GM19397 (cell line): ENCODE measurements around the gene NUFIP2.
"Not testable (repeated sequence)": the region's sequence is repeated elsewhere in the genome, so short reads cannot be mapped to it uniquely, and the experiment has no call there.

Source experiments
- ATAC-seq: cut with Tn5 transposase; IDR thresholded peaks from one replicate; pipeline ENCODE4 v1.9.1; 2021; ENCODE audit warnings: mild to moderate bottlenecking, moderate library complexity; ENCODE audit not compliant: unreplicated experiment

Gene NUFIP2

GRCh38 chr17:29283496-29283895 is 10.5 kb downstream of the NUFIP2 start:
- ATAC-seq, result no peak

DNA sequence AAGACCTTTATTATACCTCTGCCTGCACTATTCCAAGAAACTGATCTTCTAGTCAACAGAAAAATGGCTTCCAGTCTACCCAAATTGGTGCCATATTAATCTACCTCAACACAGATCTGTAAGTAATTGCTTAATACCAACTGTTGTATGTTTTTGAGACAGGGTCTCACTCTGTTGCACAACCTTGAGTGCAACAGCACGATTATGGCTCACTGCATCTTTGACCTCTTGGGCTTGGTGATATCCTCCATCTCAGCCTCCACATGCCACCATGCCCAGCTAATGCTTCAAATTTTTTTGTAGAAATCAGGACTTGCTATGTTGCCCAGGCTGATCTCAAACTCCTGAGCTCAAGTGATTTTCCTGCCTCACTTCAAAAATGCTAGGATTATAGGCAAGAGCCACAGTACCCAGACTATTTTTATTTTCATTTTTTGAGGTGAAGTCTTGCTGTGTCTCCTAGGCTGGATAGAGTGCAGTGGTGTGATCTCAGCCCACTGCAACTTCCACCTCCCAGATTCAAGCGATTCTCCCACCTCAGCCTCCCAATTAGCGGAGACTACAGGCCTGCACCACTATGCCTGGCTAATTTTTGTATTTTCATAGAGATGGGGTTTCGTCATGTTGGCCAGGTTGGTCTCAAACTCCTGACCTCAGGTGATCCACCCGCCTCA is 14.4 kb downstream of the NUFIP2 start:
- no peak for ATAC-seq

DNA sequence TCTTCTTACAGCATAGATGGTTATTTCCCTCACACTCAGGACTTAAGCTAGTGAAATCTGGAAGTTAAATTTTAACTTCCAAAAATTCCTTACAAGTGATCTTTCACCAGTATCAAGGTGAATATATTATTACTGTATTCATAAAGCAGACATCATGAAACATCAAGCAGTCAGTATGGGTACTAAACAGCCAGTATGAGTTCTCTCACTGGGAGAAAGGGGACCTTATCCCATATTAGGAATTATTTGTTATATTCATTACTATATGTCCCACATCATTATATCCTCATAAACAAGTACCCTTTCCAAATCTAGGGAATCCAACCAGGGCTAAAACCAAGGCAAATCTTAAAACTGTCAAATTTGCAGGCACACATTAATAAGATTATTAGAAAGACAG is 15.3 kb downstream of the NUFIP2 start:
- ATAC-seq, result no peak

DNA sequence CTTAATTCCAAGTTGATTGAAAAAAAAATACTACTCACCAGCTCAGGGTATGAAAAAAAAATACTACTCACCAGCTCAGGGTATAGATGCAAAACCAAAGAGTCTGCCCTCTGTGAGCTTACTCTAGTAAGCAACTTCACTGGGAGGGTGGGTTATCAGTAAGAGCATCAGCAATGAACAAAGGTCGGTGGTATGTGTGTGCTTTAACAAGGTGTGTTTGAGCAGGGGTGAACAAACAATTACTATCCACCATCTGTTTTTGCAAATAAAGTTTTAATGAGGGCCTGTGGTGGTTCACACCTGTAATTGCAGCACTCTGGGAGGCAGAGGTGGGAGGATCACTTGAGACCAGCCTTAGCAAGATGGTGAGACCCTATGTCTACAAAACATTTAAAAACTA is 20.0 kb downstream of the NUFIP2 start:
- ATAC-seq, result no peak

- not testable (repeated sequence) for ATAC-seq
These were observed 22.0 kb downstream of the NUFIP2 start for GRCh38 chr17:29271980-29272379.

GRCh38 chr17:29263916-29264315 is 30.0 kb downstream of the NUFIP2 start:
- ATAC-seq, result no peak

DNA sequence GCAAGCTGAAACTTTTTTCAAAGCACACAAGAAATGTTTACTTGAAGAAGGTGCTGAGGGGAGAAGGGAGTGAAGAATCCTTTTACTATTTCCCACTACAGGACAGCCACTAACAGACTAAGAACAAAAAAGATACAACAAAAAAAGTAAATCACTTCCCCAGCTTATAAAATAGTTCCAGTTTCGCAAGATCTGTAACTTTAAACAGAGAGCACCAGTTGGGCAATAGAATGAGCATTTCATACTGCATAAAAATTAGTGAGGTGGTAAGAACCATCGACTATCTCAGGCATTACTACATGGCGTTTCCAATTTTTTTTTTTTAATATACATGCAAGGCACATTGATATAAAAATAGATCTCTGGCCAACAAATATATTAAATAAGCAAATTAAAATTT is 36.2 kb downstream of the NUFIP2 start:
- ATAC-seq, result no peak

- ATAC-seq, result no peak
These were observed 37.0 kb downstream of the NUFIP2 start for GRCh38 chr17:29256735-29257466.

DNA sequence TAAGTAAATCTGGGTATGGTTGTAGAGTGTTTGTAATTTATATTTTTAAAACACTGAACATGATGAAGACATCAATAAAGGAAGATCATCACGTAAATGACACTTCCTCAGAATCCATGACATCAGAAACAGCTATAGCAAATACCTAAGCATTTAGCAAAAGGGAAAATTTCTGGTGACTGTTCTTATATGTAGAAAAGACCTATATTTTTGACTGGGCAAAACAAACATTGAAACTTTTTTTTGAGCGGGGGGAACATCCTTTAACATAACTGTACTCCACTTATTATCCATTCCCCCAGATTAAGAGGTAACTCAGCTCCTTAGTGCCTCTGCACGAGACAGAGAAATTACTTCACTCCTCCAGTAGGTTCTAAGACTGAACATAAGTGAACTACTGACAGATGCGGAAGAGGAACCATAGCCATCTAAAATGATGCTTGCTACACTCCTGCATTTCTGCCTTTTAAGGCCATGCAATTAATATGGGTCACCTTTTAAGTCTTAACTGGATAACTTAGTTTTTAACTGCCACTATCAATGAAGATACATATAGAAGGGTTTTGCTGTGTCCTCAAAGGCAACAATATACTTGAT is 37.9 kb downstream of the NUFIP2 start:
- ATAC-seq, result no peak

DNA sequence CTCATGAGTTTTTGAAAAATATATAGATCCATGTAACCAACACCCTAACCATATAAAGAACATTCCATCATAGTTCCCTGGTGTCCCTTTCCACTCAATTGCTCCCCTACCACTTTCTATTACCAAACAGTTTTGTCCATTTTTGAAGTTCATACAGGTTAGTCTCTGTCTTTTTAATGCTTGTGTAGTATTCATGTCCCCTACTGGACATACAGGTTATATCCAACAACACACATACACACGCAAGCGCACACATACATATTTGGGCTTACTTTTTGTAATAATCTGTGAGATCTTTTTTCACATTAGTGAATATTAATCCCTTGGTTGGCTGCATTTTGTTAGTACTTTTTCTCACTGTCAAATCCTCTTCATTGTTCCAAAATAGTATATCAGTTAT is 40.9 kb downstream of the NUFIP2 start:
- ATAC-seq, result no peak

- no peak for ATAC-seq
These were observed 41.7 kb downstream of the NUFIP2 start for GRCh38 chr17:29252101-29252791.

DNA sequence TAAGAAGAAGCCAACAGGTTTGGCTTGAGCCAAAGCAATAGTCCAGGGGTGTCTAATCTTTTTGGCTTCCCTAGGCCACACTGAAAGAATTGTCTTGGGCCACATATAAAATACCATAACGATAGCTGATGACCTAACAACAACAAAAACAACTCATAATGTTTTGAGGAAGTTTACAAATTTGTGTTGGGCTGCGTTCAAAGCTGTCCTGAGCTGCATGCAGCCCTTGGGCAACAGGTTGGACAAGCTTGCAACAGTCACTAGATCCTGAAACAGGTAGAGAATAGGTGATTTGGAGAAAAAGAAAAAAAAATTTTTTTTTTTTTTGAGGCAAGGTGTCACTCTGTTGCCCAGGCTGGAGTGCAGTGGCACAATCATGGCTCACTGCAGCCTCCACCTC is 42.8 kb downstream of the NUFIP2 start:
- ATAC-seq, result no peak

DNA sequence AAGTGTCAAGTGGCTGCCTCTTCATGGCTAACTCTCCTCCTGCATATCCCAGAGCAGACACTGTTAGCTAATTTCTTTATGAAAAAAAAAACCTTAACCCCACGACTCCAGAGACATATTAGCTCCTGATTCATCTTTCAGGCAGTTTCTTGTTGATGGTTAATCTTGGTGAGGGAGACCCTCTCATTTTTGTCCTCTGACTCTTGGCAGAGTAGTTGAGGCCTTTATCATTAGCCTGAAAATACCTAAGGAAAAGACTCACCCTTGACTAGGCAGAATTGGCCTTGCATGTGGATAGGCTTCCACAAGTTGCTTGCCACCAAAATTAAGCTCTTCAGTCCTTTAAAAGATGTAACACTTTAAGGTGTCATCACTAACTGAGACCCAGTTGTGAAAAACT is 43.3 kb downstream of the NUFIP2 start:
- ATAC-seq, result no peak

GRCh38 chr17:29248845-29249244 is 45.1 kb downstream of the NUFIP2 start:
- no peak for ATAC-seq

- ATAC-seq, result no peak
These were observed 46.7 kb downstream of the NUFIP2 start for GRCh38 chr17:29247219-29247618.

DNA sequence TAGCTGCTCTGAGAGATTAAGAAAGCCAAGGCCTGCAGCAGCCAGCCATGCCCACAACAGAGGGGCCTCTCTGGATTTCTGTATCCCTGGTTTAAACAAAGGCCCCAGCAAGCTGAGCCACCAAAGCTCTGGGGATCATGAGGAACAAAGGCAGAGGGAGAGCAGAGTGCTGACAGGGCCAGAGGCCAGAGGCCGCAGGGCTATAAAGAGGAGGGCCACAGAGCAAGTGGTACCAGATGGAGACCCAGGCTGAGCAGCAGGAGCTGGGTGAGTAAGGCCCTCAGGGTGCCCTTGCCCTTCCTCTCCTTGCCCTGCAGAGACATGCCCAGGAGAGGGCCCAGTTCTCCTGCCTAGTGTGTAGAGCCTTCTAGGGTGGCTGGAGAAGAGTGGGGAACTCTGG is 47.3 kb downstream of the NUFIP2 start, which contains the start of gene CRYBA1:
CRYBA1 (plus strand) TSS at position 232 of the 400 bp plus-strand sequence; CDS start at position 237, 5 bp downstream.
- no peak for ATAC-seq

GRCh38 chr17:29245401-29245800 is 48.5 kb downstream of the NUFIP2 start:
- ATAC-seq, result no peak

GRCh38 chr17:29243792-29244191 is 50.2 kb downstream of the NUFIP2 start:
- no peak for ATAC-seq

GRCh38 chr17:29242790-29243189 is 51.2 kb downstream of the NUFIP2 start:
- ATAC-seq, result no peak

DNA sequence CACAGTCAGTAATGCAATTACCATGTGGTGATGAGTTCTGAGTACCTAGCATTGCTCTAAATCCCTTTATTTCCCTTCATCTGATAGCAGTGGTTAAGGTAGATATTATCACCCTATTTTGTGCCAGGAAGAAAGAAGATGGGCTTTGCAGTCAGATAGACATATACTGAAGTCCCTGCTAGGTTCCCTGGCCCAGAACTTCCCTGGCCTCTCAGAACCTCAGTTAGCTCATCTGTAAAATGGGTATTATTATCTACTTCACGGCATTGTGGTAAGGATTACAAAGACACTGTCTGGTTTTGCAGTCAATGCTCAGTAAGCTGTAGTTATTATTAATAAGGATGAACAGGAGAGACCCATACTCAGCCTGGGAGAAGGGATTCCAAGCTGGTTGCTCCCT is 51.9 kb downstream of the NUFIP2 start:
- no peak for ATAC-seq
